ENCODE data around the gene TCN2.

Gene TCN2

DNA sequence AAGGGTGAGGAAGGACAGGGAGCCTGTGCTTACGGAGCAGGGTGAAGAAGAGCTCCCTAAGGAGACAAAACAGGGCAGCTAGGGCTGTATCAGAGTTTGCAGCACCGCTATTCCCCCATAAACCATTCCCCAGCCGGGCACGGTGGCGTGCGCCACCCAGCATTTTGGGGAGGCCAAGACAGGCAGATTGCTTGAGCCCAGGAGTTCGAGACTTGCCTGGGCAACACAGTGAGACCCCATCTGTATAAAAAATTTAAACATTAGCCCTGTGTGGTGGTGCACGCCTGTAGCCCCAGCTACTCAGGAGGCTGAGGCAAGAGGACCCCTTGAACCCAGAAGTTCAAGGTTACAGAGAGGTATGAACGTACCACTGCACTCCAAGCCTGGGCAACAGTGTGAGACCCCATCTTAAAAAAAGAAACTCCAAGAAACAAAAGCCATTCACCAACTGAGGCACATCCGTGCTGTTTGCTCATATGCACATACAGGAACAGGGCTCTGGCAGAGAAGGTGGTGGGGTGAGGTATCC, 37.2 kb upstream of the TCN2 start:
- Histone ChIP-seq H3K27ac (replicated peaks) (no peak overlapping the region), H3K4me3 (replicated peaks; ENCODE audit: insufficient read depth, low read length) (no peak overlapping the region), H3K27me3 (ENCODE audit: insufficient read depth, poor library complexity, severe bottlenecking) (peaks cover 2% of the 10 kb centered on the region)
- no peak for DNase-seq (ENCODE audit: low read depth in 1 of 2, low spot score in 1 of 2)
- TF ChIP-seq POLR2AphosphoS5 (IDR thresholded peaks at IDR 0.05; ENCODE audit: low read depth) (no peak), GABPA (IDR thresholded peaks at IDR 0.05; ENCODE audit: low read depth) (no peak), SPI1 (IDR thresholded peaks at IDR 0.05; ENCODE audit: borderline replicate concordance, low read depth) (no peak), CTCF (IDR thresholded peaks at IDR 0.05; ENCODE audit: insufficient read depth, low read length) (no peak)
- TF ChIP-seq, protein P1, sequence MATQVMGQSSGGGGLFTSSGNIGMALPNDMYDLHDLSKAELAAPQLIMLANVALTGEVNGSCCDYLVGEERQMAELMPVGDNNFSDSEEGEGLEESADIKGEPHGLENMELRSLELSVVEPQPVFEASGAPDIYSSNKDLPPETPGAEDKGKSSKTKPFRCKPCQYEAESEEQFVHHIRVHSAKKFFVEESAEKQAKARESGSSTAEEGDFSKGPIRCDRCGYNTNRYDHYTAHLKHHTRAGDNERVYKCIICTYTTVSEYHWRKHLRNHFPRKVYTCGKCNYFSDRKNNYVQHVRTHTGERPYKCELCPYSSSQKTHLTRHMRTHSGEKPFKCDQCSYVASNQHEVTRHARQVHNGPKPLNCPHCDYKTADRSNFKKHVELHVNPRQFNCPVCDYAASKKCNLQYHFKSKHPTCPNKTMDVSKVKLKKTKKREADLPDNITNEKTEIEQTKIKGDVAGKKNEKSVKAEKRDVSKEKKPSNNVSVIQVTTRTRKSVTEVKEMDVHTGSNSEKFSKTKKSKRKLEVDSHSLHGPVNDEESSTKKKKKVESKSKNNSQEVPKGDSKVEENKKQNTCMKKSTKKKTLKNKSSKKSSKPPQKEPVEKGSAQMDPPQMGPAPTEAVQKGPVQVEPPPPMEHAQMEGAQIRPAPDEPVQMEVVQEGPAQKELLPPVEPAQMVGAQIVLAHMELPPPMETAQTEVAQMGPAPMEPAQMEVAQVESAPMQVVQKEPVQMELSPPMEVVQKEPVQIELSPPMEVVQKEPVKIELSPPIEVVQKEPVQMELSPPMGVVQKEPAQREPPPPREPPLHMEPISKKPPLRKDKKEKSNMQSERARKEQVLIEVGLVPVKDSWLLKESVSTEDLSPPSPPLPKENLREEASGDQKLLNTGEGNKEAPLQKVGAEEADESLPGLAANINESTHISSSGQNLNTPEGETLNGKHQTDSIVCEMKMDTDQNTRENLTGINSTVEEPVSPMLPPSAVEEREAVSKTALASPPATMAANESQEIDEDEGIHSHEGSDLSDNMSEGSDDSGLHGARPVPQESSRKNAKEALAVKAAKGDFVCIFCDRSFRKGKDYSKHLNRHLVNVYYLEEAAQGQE (IDR thresholded peaks at IDR 0.05; ENCODE audit: insufficient replicate concordance, low read depth) = no peak

DNA sequence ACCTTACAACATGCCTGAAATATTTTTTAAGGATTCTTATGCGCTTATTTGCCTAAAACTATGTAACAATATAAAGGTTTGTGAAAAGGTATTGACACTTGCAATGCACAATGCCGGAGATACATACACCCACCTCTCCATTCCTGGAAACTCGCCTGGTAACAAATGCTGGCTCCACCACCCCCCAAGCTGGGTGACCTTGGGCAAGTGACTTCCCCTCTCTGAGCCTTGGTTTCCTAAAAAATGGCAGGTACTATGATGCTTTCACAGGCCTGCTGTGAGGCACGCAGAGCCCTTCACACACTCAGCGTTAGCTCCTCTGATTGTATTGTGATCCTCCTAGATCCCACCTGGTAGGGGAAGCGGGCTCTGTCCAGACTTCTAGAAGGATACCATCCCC, 34.8 kb upstream of the TCN2 start:
- no peak overlapping the region for H3K27ac ChIP-seq (replicated peaks)
- H3K27me3 ChIP-seq (ENCODE audit: insufficient read depth, poor library complexity, severe bottlenecking) = no peaks in the 10 kb centered on the region
- H3K4me3 ChIP-seq (replicated peaks; ENCODE audit: insufficient read depth, low read length) = no peak overlapping the region
- TF ChIP-seq, protein P1 (IDR thresholded peaks at IDR 0.05; ENCODE audit: insufficient replicate concordance, low read depth) = no peak
- no peak for TF ChIP-seq GABPA (IDR thresholded peaks at IDR 0.05; ENCODE audit: low read depth)
- no peak for TF ChIP-seq POLR2AphosphoS5 (IDR thresholded peaks at IDR 0.05; ENCODE audit: low read depth)
- no peak for TF ChIP-seq SPI1 (IDR thresholded peaks at IDR 0.05; ENCODE audit: borderline replicate concordance, low read depth)
- no peak for TF ChIP-seq CTCF (IDR thresholded peaks at IDR 0.05; ENCODE audit: insufficient read depth, low read length)
- no peak for DNase-seq (ENCODE audit: low read depth in 1 of 2, low spot score in 1 of 2)

- no peak for TF ChIP-seq POLR2AphosphoS5 (IDR thresholded peaks at IDR 0.05; ENCODE audit: low read depth)
- TF ChIP-seq CTCF (IDR thresholded peaks at IDR 0.05; ENCODE audit: insufficient read depth, low read length) = no peak
- TF ChIP-seq, protein P1 (IDR thresholded peaks at IDR 0.05; ENCODE audit: insufficient replicate concordance, low read depth) = no peak
- TF ChIP-seq SPI1 (IDR thresholded peaks at IDR 0.05; ENCODE audit: borderline replicate concordance, low read depth) = no peak
- TF ChIP-seq GABPA (IDR thresholded peaks at IDR 0.05; ENCODE audit: low read depth) = no peak
- no peaks in the 10 kb centered on the region for H3K27me3 ChIP-seq (ENCODE audit: insufficient read depth, poor library complexity, severe bottlenecking)
- no peak overlapping the region for H3K27ac ChIP-seq (replicated peaks)
- DNase-seq (ENCODE audit: low read depth in 1 of 2, low spot score in 1 of 2) = no peak
- H3K4me3 ChIP-seq (replicated peaks; ENCODE audit: insufficient read depth, low read length) = no peak overlapping the region
Observed at GRCh38 chr22:30572840-30573593, 34.0 kb upstream of the TCN2 start.
